HG03520 (cell line): ENCODE data around the gene MFSD12.
"Not testable (repeated sequence)": the region's sequence is repeated elsewhere in the genome, so short reads cannot be mapped to it uniquely, and the experiment has no call there.

Experiments used
- ATAC-seq: cut with Tn5 transposase; IDR thresholded peaks from one replicate; pipeline ENCODE4 v1.9.1; 2021; ENCODE audit warnings: mild to moderate bottlenecking, moderate library complexity; ENCODE audit not compliant: unreplicated experiment

The MFSD12 gene

GRCh38 chr19:3538965-3539755 lies 18.2 kb downstream of the MFSD12 start, which contains the start of gene TEKTIP1:
TSS of gene TEKTIP1 (plus strand) at chr19:3539174. CDS start at chr19:3539178, 4 bp downstream.
- no peak for ATAC-seq

- ATAC-seq, result no peak
These were observed 19.0 kb downstream of the MFSD12 start for GRCh38 chr19:3538258-3538929.

- ATAC-seq, result no peak
These were observed 19.7 kb downstream of the MFSD12 start for GRCh38 chr19:3537438-3538240.

GRCh38 chr19:3537101-3537437 lies 20.3 kb downstream of the MFSD12 start:
- no peak for ATAC-seq

GRCh38 chr19:3536429-3537100 lies 20.8 kb downstream of the MFSD12 start:
- ATAC-seq, result no peak

GRCh38 chr19:3535981-3536380 lies 21.4 kb downstream of the MFSD12 start:
- ATAC-seq, result no peak

- no peak for ATAC-seq
These were observed 21.8 kb downstream of the MFSD12 start for GRCh38 chr19:3535563-3535965.

- no peak for ATAC-seq
These were observed 22.2 kb downstream of the MFSD12 start for GRCh38 chr19:3535235-3535535.

GRCh38 chr19:3534375-3535234 lies 22.8 kb downstream of the MFSD12 start:
- ATAC-seq, result no peak

GRCh38 chr19:3533563-3534216 lies 23.7 kb downstream of the MFSD12 start:
- no peak for ATAC-seq

GRCh38 chr19:3533033-3533432 lies 24.4 kb downstream of the MFSD12 start:
- ATAC-seq, result no peak

- ATAC-seq, result no peak
These were observed 25.1 kb downstream of the MFSD12 start for GRCh38 chr19:3532154-3532786.

- ATAC-seq, result no peak
These were observed 25.7 kb downstream of the MFSD12 start for GRCh38 chr19:3531716-3532115.

- ATAC-seq, result no peak
These were observed 27.0 kb downstream of the MFSD12 start for GRCh38 chr19:3530389-3530788.

GRCh38 chr19:3529299-3529698 lies 28.1 kb downstream of the MFSD12 start:
- ATAC-seq, result not testable (repeated sequence)

- ATAC-seq, result no peak
These were observed 28.7 kb downstream of the MFSD12 start for GRCh38 chr19:3528539-3529211.

GRCh38 chr19:3528080-3528479 lies 29.3 kb downstream of the MFSD12 start:
- no peak for ATAC-seq

GRCh38 chr19:3527238-3527910 lies 30.0 kb downstream of the MFSD12 start:
- ATAC-seq, result no peak
